HG03460 (cell line): Measurements from ENCODE around the gene STAC3.

ENCODE experiments used
- ATAC-seq: cut with Tn5 transposase; IDR thresholded peaks from one replicate; pipeline ENCODE4 v1.9.1; 2021; ENCODE audit not compliant: unreplicated experiment

Gene STAC3

DNA sequence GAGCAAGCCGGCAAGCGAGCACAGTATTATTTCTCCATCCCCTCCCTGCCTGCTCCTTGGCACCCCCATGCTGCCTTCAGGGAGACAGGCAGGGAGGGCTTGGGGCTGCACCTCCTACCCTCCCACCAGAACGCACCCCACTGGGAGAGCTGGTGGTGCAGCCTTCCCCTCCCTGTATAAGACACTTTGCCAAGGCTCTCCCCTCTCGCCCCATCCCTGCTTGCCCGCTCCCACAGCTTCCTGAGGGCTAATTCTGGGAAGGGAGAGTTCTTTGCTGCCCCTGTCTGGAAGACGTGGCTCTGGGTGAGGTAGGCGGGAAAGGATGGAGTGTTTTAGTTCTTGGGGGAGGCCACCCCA, 38.3 kb downstream of the STAC3 start:
- ATAC-seq = no peak

DNA sequence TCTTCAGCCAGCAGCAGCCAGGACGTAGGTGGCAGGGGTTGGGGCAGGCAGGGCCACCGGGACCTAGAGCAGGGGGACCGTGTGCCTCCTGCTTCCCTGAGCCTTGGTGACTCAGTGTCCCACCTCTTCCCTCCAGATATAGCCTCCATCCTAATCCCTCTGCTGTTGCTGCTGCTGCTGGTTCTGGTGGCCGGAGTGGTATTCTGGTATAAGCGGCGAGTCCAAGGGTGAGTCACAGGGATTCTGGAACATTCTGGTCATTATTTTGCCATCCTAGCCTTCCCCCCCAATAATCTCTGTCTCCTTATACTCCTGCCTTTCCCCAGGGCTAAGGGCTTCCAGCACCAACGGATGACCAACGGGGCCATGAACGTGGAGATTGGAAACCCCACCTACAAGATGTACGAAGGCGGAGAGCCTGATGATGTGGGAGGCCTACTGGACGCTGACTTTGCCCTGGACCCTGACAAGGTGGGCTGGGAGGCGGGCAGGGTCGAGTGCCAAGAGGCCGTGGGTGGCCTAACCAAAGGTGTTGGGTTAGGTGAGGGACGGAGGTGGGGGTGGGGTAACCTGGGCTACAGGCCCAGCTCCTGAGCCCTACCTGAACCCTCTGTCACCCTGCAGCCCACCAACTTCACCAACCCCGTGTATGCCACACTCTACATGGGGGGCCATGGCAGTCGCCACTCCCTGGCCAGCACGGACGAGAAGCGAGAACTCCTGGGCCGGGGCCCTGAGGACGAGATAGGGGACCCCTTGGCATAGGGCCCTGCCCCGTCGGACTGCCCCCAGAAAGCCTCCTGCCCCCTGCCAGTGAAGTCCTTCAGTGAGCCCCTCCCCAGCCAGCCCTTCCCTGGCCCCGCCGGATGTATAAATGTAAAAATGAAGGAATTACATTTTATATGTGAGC, 38.9 kb downstream of the STAC3 start:
- no peak for ATAC-seq

- no peak for ATAC-seq
Observed at GRCh38 chr12:57210926-57211692, 39.9 kb downstream of the STAC3 start.

DNA sequence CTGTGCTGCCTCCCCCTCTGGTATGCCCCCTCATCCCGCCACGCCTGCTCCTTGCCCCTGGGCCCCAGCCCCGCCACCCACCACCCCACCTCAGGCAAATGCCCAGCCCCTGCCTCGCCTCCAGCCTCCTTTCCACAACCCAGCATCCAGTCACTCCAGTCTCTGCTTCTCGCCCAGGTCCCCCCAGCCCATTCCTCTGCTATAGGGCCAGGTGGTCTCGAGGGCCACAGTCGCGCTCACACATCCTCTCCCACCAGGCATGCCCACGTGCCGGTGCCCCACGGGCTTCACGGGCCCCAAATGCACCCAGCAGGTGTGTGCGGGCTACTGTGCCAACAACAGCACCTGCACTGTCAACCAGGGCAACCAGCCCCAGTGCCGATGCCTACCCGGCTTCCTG, 40.5 kb downstream of the STAC3 start:
- ATAC-seq = no peak

DNA sequence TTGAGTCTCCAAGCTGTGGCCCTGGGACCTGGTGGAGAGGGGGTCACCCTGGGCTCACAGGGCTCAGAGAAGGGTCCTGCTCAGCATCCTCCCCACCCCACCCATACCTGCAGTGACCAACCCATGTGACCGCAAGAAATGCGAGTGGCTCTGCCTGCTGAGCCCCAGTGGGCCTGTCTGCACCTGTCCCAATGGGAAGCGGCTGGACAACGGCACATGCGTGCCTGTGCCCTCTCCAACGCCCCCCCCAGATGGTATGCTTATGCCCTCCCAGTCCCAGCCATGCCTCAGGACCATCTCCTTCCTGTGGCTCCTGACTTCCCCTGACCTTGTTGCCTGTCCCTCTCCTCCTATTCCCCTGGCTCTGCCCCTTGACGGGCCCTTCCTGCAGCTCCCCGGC, 41.1 kb downstream of the STAC3 start:
- no peak for ATAC-seq

DNA sequence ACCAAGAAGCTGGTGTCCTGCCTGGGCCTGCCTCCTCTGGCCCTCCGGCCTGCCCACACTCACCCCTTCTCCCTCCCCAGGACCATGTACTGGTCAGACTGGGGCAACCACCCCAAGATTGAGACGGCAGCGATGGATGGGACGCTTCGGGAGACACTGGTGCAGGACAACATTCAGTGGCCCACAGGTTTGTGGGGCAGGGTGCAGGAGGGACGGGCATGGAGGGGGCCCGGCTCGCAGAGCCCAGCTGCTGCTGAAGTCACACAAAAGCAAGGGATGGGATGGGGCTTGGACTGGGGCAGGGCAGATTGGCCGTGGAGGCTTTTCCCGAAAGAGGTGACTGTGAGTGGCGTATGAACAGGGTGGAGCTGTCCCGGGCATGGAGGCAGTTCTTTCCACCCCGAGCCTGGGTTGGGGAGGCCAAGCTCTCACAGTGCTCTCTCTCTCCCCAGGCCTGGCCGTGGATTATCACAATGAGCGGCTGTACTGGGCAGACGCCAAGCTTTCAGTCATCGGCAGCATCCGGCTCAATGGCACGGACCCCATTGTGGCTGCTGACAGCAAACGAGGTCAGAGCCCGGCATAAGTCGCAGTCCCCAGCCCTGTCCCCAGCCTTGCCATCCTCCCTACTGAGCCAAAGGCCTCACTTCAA, 42.2 kb downstream of the STAC3 start:
- no peak for ATAC-seq

- no peak for ATAC-seq
Observed at GRCh38 chr12:57207731-57208630, 43.0 kb downstream of the STAC3 start.

DNA sequence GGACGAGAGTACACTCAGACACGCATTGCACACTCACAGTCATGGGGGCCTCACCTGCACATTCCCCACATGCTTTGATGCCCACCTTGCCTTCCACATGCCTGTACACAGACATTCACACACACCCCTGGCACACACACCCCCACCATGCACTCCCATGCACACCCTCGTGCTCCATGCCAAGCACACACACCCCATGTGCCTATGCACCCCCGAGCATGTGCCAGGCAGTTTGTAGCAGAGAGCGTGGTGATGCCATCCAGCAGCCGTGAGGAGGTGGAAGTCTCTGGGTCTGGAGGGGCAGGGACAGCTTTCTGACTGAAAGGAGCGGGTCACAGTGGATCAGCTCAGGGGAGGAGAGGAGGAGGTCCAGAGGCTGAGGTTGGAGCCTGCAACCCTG, 45.1 kb downstream of the STAC3 start:
- no peak for ATAC-seq

GRCh38 chr12:57205186-57205585, 45.8 kb downstream of the STAC3 start:
- no peak for ATAC-seq

GRCh38 chr12:57204454-57204853, 46.5 kb downstream of the STAC3 start:
- no peak for ATAC-seq

GRCh38 chr12:57203791-57204190, 47.2 kb downstream of the STAC3 start:
- ATAC-seq = no peak

- no peak for ATAC-seq
Observed at GRCh38 chr12:57203201-57203600, 47.8 kb downstream of the STAC3 start.

GRCh38 chr12:57202321-57202720, 48.7 kb downstream of the STAC3 start:
- ATAC-seq = no peak

GRCh38 chr12:57201631-57202030, 49.4 kb downstream of the STAC3 start:
- no peak for ATAC-seq

GRCh38 chr12:57201219-57201618, 49.8 kb downstream of the STAC3 start:
- no peak for ATAC-seq

DNA sequence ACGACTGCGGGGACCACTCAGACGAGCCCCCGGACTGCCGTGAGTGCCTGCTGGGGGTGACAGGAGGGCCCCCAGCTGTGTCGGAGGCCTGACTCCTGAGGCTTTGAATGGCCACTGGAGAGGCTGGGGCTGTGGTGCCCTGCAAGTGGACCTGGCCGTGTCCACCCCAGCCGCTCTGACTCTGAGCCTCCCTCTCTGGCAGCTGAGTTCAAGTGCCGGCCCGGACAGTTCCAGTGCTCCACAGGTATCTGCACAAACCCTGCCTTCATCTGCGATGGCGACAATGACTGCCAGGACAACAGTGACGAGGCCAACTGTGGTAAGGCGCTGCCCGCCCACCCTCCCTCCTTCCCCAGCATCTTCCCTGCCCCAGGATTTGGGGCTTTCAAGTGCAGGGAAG, 50.5 kb downstream of the STAC3 start:
- no peak for ATAC-seq

- no peak for ATAC-seq
Observed at GRCh38 chr12:57199191-57199590, 51.8 kb downstream of the STAC3 start.

DNA sequence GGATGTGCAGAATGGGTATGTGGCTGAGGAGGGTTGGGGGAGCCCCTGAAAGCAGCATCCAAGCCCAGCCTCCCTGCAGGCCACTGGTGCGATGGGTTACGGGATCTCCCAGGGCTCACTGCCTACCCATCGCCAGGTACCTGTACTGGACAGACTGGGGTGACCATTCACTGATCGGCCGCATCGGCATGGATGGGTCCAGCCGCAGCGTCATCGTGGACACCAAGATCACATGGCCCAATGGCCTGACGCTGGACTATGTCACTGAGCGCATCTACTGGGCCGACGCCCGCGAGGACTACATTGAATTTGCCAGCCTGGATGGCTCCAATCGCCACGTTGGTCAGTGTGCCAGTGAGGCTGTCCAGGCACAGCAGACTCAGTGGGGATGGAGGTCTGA, 52.7 kb downstream of the STAC3 start:
- ATAC-seq = no peak

DNA sequence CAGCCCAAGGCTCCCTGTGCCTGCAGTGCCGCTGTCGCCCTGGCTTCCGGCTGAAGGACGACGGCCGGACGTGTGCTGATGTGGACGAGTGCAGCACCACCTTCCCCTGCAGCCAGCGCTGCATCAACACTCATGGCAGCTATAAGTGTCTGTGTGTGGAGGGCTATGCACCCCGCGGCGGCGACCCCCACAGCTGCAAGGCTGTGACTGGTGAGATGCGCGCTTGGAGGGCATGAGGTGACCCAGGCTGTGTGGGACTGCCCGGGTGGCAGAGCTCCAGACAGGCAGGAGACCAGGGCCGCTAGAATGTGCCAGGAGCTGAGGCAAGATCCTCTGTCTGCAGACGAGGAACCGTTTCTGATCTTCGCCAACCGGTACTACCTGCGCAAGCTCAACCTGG, 54.0 kb downstream of the STAC3 start:
- no peak for ATAC-seq

- no peak for ATAC-seq
Observed at GRCh38 chr12:57196439-57196838, 54.5 kb downstream of the STAC3 start.
